ENCODE data around the gene SMIM36.

SMIM36 gene

GRCh38 chr17:55458978-55459377 is 52.3 kb downstream of the SMIM36 start:
- Histone ChIP-seq H3K9ac (ENCODE audit: low read length) (no peak overlapping the region), H3K4ac (ENCODE audit: low read depth, low read length) (no peak overlapping the region), H4K8ac (ENCODE audit: low read depth, low read length) (no peak overlapping the region), H3K4me1 (ENCODE audit: control insufficient read depth, low read depth, low read length) (no peaks in the 10 kb centered on the region), H2AK5ac (ENCODE audit: low read length) (no peak overlapping the region), H3K27me3 (ENCODE audit: insufficient read depth, low read length, poor library complexity) (no peaks in the 10 kb centered on the region), H3K56ac (ENCODE audit: low read length) (no peak overlapping the region), H2BK15ac (replicated peaks; ENCODE audit: low read depth) (no peak overlapping the region), H3K4me3 (ENCODE audit: low read length) (no peak overlapping the region), H3K18ac (ENCODE audit: low read length) (no peak overlapping the region), H3K4me2 (ENCODE audit: low read length) (no peak overlapping the region), H3K79me1 (ENCODE audit: low read length) (no peaks in the 10 kb centered on the region), H3K23ac (ENCODE audit: low read length) (no peak overlapping the region), H2BK5ac (ENCODE audit: low read length) (no peak overlapping the region), H3K27ac (ENCODE audit: low read depth, low read length) (no peak overlapping the region), H3K36me3 (ENCODE audit: control insufficient read depth, insufficient read depth, low read length) (no peaks in the 10 kb centered on the region), H2BK120ac (ENCODE audit: low read depth, low read length) (no peak overlapping the region), H4K5ac (ENCODE audit: low read length) (no peak overlapping the region), H3K79me2 (ENCODE audit: control insufficient read depth, insufficient read depth, low read length) (no peaks in the 10 kb centered on the region)
- no CpG with 5 or more reads among the region's 7 CpGs for WGBS (ENCODE audit: extremely low coverage, insufficient coverage, low lambda C conversion rate)
- DNase-seq = no peak

- Histone ChIP-seq H2BK5ac (ENCODE audit: low read length) (no peak overlapping the region), H3K4me1 (ENCODE audit: control insufficient read depth, low read depth, low read length) (peaks cover 2% of the 10 kb centered on the region), H2BK15ac (replicated peaks; ENCODE audit: low read depth) (no peak overlapping the region), H3K4me3 (ENCODE audit: low read length) (no peak overlapping the region), H4K5ac (ENCODE audit: low read length) (no peak overlapping the region), H2AK5ac (ENCODE audit: low read length) (no peak overlapping the region), H3K27me3 (ENCODE audit: insufficient read depth, low read length, poor library complexity) (no peaks in the 10 kb centered on the region), H3K23ac (ENCODE audit: low read length) (no peak overlapping the region), H3K9ac (ENCODE audit: low read length) (no peak overlapping the region), H3K18ac (ENCODE audit: low read length) (no peak overlapping the region), H4K8ac (ENCODE audit: low read depth, low read length) (no peak overlapping the region), H3K56ac (ENCODE audit: low read length) (no peak overlapping the region), H2BK120ac (ENCODE audit: low read depth, low read length) (no peak overlapping the region), H3K27ac (ENCODE audit: low read depth, low read length) (no peak overlapping the region), H3K79me2 (ENCODE audit: control insufficient read depth, insufficient read depth, low read length) (no peaks in the 10 kb centered on the region), H3K4ac (ENCODE audit: low read depth, low read length) (no peak overlapping the region), H3K36me3 (ENCODE audit: control insufficient read depth, insufficient read depth, low read length) (no peaks in the 10 kb centered on the region), H3K4me2 (ENCODE audit: low read length) (no peak overlapping the region), H3K79me1 (ENCODE audit: low read length) (no peaks in the 10 kb centered on the region)
- no peak for DNase-seq
- no CpG with 5 or more reads among the region's 22 CpGs for WGBS (ENCODE audit: extremely low coverage, insufficient coverage, low lambda C conversion rate)
These were observed 52.9 kb downstream of the SMIM36 start for GRCh38 chr17:55458287-55458900.

GRCh38 chr17:55456307-55457240 is 54.7 kb downstream of the SMIM36 start:
- Histone ChIP-seq H3K9ac (ENCODE audit: low read length) (no peak overlapping the region), H3K23ac (ENCODE audit: low read length) (no peak overlapping the region), H3K56ac (ENCODE audit: low read length) (no peak overlapping the region), H3K4me1 (ENCODE audit: control insufficient read depth, low read depth, low read length) (peaks cover 2% of the 10 kb centered on the region), H4K8ac (ENCODE audit: low read depth, low read length) (no peak overlapping the region), H2AK5ac (ENCODE audit: low read length) (no peak overlapping the region), H3K18ac (ENCODE audit: low read length) (no peak overlapping the region), H3K27me3 (ENCODE audit: insufficient read depth, low read length, poor library complexity) (no peaks in the 10 kb centered on the region), H3K36me3 (ENCODE audit: control insufficient read depth, insufficient read depth, low read length) (no peaks in the 10 kb centered on the region), H3K4me3 (ENCODE audit: low read length) (no peak overlapping the region), H3K79me2 (ENCODE audit: control insufficient read depth, insufficient read depth, low read length) (no peaks in the 10 kb centered on the region), H2BK15ac (replicated peaks; ENCODE audit: low read depth) (no peak overlapping the region), H3K4me2 (ENCODE audit: low read length) (no peak overlapping the region), H2BK120ac (ENCODE audit: low read depth, low read length) (no peak overlapping the region), H4K5ac (ENCODE audit: low read length) (no peak overlapping the region), H3K4ac (ENCODE audit: low read depth, low read length) (no peak overlapping the region), H3K27ac (ENCODE audit: low read depth, low read length) (no peak overlapping the region), H3K79me1 (ENCODE audit: low read length) (no peaks in the 10 kb centered on the region), H2BK5ac (ENCODE audit: low read length) (no peak overlapping the region)
- DNase-seq = no peak
- no CpG with 5 or more reads among the region's 6 CpGs for WGBS (ENCODE audit: extremely low coverage, insufficient coverage, low lambda C conversion rate)

- no peak overlapping the region for H3K4me3 ChIP-seq (ENCODE audit: low read length)
- H4K5ac ChIP-seq (ENCODE audit: low read length) = no peak overlapping the region
- no peak overlapping the region for H3K23ac ChIP-seq (ENCODE audit: low read length)
- no peak overlapping the region for H3K56ac ChIP-seq (ENCODE audit: low read length)
- no peak overlapping the region for H2BK15ac ChIP-seq (replicated peaks; ENCODE audit: low read depth)
- H4K8ac ChIP-seq (ENCODE audit: low read depth, low read length) = no peak overlapping the region
- no peaks in the 10 kb centered on the region for H3K27me3 ChIP-seq (ENCODE audit: insufficient read depth, low read length, poor library complexity)
- H3K4me2 ChIP-seq (ENCODE audit: low read length) = no peak overlapping the region
- no peak overlapping the region for H2AK5ac ChIP-seq (ENCODE audit: low read length)
- H3K27ac ChIP-seq (ENCODE audit: low read depth, low read length) = no peak overlapping the region
- WGBS (ENCODE audit: extremely low coverage, insufficient coverage, low lambda C conversion rate) = no CpG with 5 or more reads among the region's 4 CpGs
- no peak overlapping the region for H2BK5ac ChIP-seq (ENCODE audit: low read length)
- H3K4ac ChIP-seq (ENCODE audit: low read depth, low read length) = no peak overlapping the region
- no peak overlapping the region for H3K18ac ChIP-seq (ENCODE audit: low read length)
- no peaks in the 10 kb centered on the region for H3K79me1 ChIP-seq (ENCODE audit: low read length)
- H3K4me1 ChIP-seq (ENCODE audit: control insufficient read depth, low read depth, low read length) = peaks cover 4% of the 10 kb centered on the region
- no peaks in the 10 kb centered on the region for H3K79me2 ChIP-seq (ENCODE audit: control insufficient read depth, insufficient read depth, low read length)
- H3K36me3 ChIP-seq (ENCODE audit: control insufficient read depth, insufficient read depth, low read length) = no peaks in the 10 kb centered on the region
- no peak overlapping the region for H3K9ac ChIP-seq (ENCODE audit: low read length)
- no peak for DNase-seq
- H2BK120ac ChIP-seq (ENCODE audit: low read depth, low read length) = no peak overlapping the region
These were observed 56.3 kb downstream of the SMIM36 start for GRCh38 chr17:55454906-55455474.

- no peak overlapping the region for H3K4me3 ChIP-seq (ENCODE audit: low read length)
- no peak overlapping the region for H2AK5ac ChIP-seq (ENCODE audit: low read length)
- no peak overlapping the region for H2BK5ac ChIP-seq (ENCODE audit: low read length)
- DNase-seq = no peak
- no peak overlapping the region for H2BK15ac ChIP-seq (replicated peaks; ENCODE audit: low read depth)
- H3K56ac ChIP-seq (ENCODE audit: low read length) = no peak overlapping the region
- H3K27me3 ChIP-seq (ENCODE audit: insufficient read depth, low read length, poor library complexity) = no peaks in the 10 kb centered on the region
- H3K36me3 ChIP-seq (ENCODE audit: control insufficient read depth, insufficient read depth, low read length) = no peaks in the 10 kb centered on the region
- H3K18ac ChIP-seq (ENCODE audit: low read length) = no peak overlapping the region
- no peak overlapping the region for H3K27ac ChIP-seq (ENCODE audit: low read depth, low read length)
- no peak overlapping the region for H2BK120ac ChIP-seq (ENCODE audit: low read depth, low read length)
- H3K4ac ChIP-seq (ENCODE audit: low read depth, low read length) = no peak overlapping the region
- no peak overlapping the region for H3K4me2 ChIP-seq (ENCODE audit: low read length)
- H3K9ac ChIP-seq (ENCODE audit: low read length) = no peak overlapping the region
- no peaks in the 10 kb centered on the region for H3K79me1 ChIP-seq (ENCODE audit: low read length)
- H3K79me2 ChIP-seq (ENCODE audit: control insufficient read depth, insufficient read depth, low read length) = no peaks in the 10 kb centered on the region
- no CpG with 5 or more reads among the region's 6 CpGs for WGBS (ENCODE audit: extremely low coverage, insufficient coverage, low lambda C conversion rate)
- no peak overlapping the region for H4K8ac ChIP-seq (ENCODE audit: low read depth, low read length)
- H3K23ac ChIP-seq (ENCODE audit: low read length) = no peak overlapping the region
- H3K4me1 ChIP-seq (ENCODE audit: control insufficient read depth, low read depth, low read length) = peaks cover 4% of the 10 kb centered on the region
- no peak overlapping the region for H4K5ac ChIP-seq (ENCODE audit: low read length)
These were observed 57.3 kb downstream of the SMIM36 start for GRCh38 chr17:55453839-55454557.

Measured in mesendoderm (in vitro differentiated cells).